HFFc6 (cell line): ENCODE measurements around the gene PPP1R12B. TPM values are rescaled to one million over a fixed set of nuclear protein-coding genes. Genes with fewer than 3 reads are reported as not detected.
"Not testable (repeated sequence)": the region's sequence is repeated elsewhere in the genome, so short reads cannot be mapped to it uniquely, and the experiment has no call there.

Source experiments
- DNase-seq: peaks from one replicate; pipeline ENCODE4 v3.0.0-alpha.2; 2018
- H3K27ac Mint-ChIP-seq: 2 replicates; pipeline ENCODE4 v1.8.0; 2020; ENCODE audit warnings: mild to moderate bottlenecking, mixed read lengths
- H3K27me3 Mint-ChIP-seq: 2 replicates; pipeline ENCODE4 v1.8.0; 2021; ENCODE audit warnings: mild to moderate bottlenecking, moderate library complexity, mixed read lengths; ENCODE audit not compliant: insufficient read depth
- H3K36me3 Mint-ChIP-seq: 2 replicates; pipeline ENCODE4 v1.8.0; 2021; ENCODE audit warnings: low read depth, mixed read lengths
- H3K4me1 Mint-ChIP-seq: 2 replicates; pipeline ENCODE4 v1.8.0; 2020; ENCODE audit warnings: low read depth, mixed read lengths
- H3K4me3 Mint-ChIP-seq: 2 replicates; pipeline ENCODE4 v1.8.0; 2020; ENCODE audit warnings: mild to moderate bottlenecking, moderate library complexity, mixed read lengths
- H3K9me3 Mint-ChIP-seq: 2 replicates; pipeline ENCODE4 v1.8.0; 2020; ENCODE audit warnings: mild to moderate bottlenecking, mixed read lengths
- CTCF ChIP-seq: fragments of 200-600 bp; sonication (generic); IDR thresholded peaks from 2 replicates; pipeline ENCODE4 v1.5.0; 2021; ENCODE audit warnings: antibody characterized with exemption, mild to moderate bottlenecking
- total RNA-seq, 6 experiments: library from RNA; stranded (reverse); fragmentation: NEBNext Ultra II Directional; extraction: Animal tissue kit (Norgen Biotek cat#: 25700); gene quantifications; 2 replicates in 1 of 6; 3 replicates in 5 of 6; pipeline ENCODE4 v1.2.3, GENCODE V29; 2021

The PPP1R12B gene
- total RNA-seq, 6 experiments from 2014 or later: 5.3 to 9.9 (median 6.9) TPM

- H3K4me1 Mint-ChIP-seq: peaks cover 30% of the 10 kb centered on the region
- no peak for TF ChIP-seq CTCF
- no peaks in the 10 kb centered on the region for H3K9me3 Mint-ChIP-seq
- no peak overlapping the region for H3K27ac Mint-ChIP-seq
- H3K36me3 Mint-ChIP-seq: no peaks in the 10 kb centered on the region
- no peaks in the 10 kb centered on the region for H3K27me3 Mint-ChIP-seq
- no peak for DNase-seq
- H3K4me3 Mint-ChIP-seq: no peak overlapping the region
These were observed 3.2 kb downstream of the PPP1R12B start for GRCh38 chr1:202351725-202352124.

- H3K36me3 Mint-ChIP-seq, H3K27ac Mint-ChIP-seq, H3K4me3 Mint-ChIP-seq, H3K9me3 Mint-ChIP-seq, H3K27me3 Mint-ChIP-seq, DNase-seq: not testable (repeated sequence)
- H3K4me1 Mint-ChIP-seq: peaks cover 26% of the 10 kb centered on the region
These were observed 4.2 kb downstream of the PPP1R12B start for GRCh38 chr1:202352583-202353197.

GRCh38 chr1:202355944-202356553 is 7.5 kb downstream of the PPP1R12B start:
- no peaks in the 10 kb centered on the region for H3K27me3 Mint-ChIP-seq
- no peak for DNase-seq
- no peak overlapping the region for H3K27ac Mint-ChIP-seq
- H3K4me1 Mint-ChIP-seq: peaks cover 7% of the 10 kb centered on the region
- no peaks in the 10 kb centered on the region for H3K36me3 Mint-ChIP-seq
- no peak for TF ChIP-seq CTCF
- no peak overlapping the region for H3K4me3 Mint-ChIP-seq
- H3K9me3 Mint-ChIP-seq: no peaks in the 10 kb centered on the region

- Mint-ChIP-seq H3K9me3 (no peaks in the 10 kb centered on the region), H3K4me3 (no peak overlapping the region), H3K27ac (no peak overlapping the region), H3K4me1 (peaks cover 7% of the 10 kb centered on the region), H3K36me3 (no peaks in the 10 kb centered on the region), H3K27me3 (no peaks in the 10 kb centered on the region; the same call in 1 of the 2 replicates)
- DNase-seq: no peak
- no peak for TF ChIP-seq CTCF
These were observed 9.0 kb downstream of the PPP1R12B start for GRCh38 chr1:202357506-202357905.

- Mint-ChIP-seq H3K4me1 (peaks cover 12% of the 10 kb centered on the region), H3K4me3 (no peak overlapping the region), H3K36me3 (no peaks in the 10 kb centered on the region), H3K27me3 (no peaks in the 10 kb centered on the region; the same call in 1 of the 2 replicates), H3K9me3 (no peaks in the 10 kb centered on the region), H3K27ac (no peak overlapping the region)
- no peak for DNase-seq
- no peak for TF ChIP-seq CTCF
These were observed 12.7 kb downstream of the PPP1R12B start for GRCh38 chr1:202361224-202361623.

GRCh38 chr1:202361701-202362100 is 13.2 kb downstream of the PPP1R12B start:
- Mint-ChIP-seq H3K4me3 (no peak overlapping the region), H3K27me3 (no peaks in the 10 kb centered on the region; the same call in 1 of the 2 replicates), H3K4me1 (peaks cover 9% of the 10 kb centered on the region), H3K27ac (no peak overlapping the region), H3K9me3 (no peaks in the 10 kb centered on the region), H3K36me3 (no peaks in the 10 kb centered on the region)
- no peak for TF ChIP-seq CTCF
- DNase-seq: no peak
